Left ventricle myocardium inferior (tissue), 1 donor: Measurements from ENCODE around the gene VPS54. TPM values are rescaled to one million over a fixed set of nuclear protein-coding genes. Genes with fewer than 3 reads are reported as not detected.
A peak's percentile ranks its signal among the peaks of the same experiment; 100 is the strongest.

Experiments
- DNase-seq: peaks from one replicate; pipeline ENCODE4 v3.0.0-alpha.2; 2020
- H3K27ac ChIP-seq: fragments of 200-600 bp; replicated peaks from 2 replicates; pipeline ENCODE4 v1.8.0; 2021
- H3K27me3 ChIP-seq: fragments of 200-600 bp; 2 replicates; pipeline ENCODE4 v1.8.0; 2021; ENCODE audit warnings: low read depth
- H3K36me3 ChIP-seq: fragments of 200-600 bp; 2 replicates; pipeline ENCODE4 v1.8.0; 2021
- H3K4me1 ChIP-seq: fragments of 200-600 bp; 2 replicates; pipeline ENCODE4 v1.8.0; 2021
- H3K4me3 ChIP-seq: fragments of 200-600 bp; 2 replicates; pipeline ENCODE4 v1.8.0; 2021; ENCODE audit warnings: mild to moderate bottlenecking, moderate library complexity
- H3K9me3 ChIP-seq: fragments of 200-600 bp; replicated peaks from 2 replicates; pipeline ENCODE4 v1.8.0; 2021
- intact Hi-C: fragments of 100-400 bp; cut with micrococcal nuclease; formaldehyde crosslinking; loops from one replicate; pipeline ENCODE4 v1.11.0; 2022
- total RNA-seq: library from RNA; stranded (reverse); fragmentation: NEBNext Ultra II Directional; extraction: Animal tissue kit (Norgen Biotek cat#: 25700); gene quantifications from one replicate; pipeline ENCODE4 v1.2.1, GENCODE V29; 2021
- TF ChIP-seq, protein P1 (sequence below): fragments of 200-600 bp; IDR thresholded peaks from 2 replicates; pipeline ENCODE4 v1.8.0; 2021; ENCODE audit warnings: antibody characterized with exemption, mild to moderate bottlenecking, borderline replicate concordance
- donor health status: DM: no; HTN: yes; CAD: no; lungs with severe emphysema.

The VPS54 gene
- total RNA-seq, 1 donor from 2014 or later, result 9.9 TPM

DNA sequence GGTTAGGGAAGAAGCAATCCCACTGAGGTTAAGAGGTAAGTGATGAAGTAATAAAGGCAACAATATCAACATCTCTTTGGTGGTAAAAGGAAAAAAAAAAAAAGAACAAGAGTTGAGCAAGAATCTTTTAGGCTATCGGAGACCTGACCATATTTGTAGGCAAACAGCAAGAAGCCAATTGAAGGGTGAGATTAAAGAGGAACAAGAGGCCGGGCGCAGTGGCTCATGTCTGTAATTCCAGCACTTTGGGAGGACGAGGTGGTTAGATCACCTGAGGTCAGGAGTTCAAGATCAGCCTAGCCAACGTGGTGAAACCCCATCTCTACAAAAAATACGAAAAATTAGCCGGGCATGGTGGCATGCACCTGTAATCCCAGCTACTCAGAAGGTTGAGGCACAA, 11.3 kb downstream of the VPS54 start:
- intact Hi-C loops, result no loop called here
- no peaks in the 10 kb centered on the region for H3K9me3 ChIP-seq
- no peak for DNase-seq
- H3K4me3 ChIP-seq, result no peak overlapping the region
- H3K27me3 ChIP-seq, result no peaks in the 10 kb centered on the region
- no peak overlapping the region for H3K27ac ChIP-seq
- H3K4me1 ChIP-seq, result peaks cover 53% of the 10 kb centered on the region
- TF ChIP-seq, protein P1, sequence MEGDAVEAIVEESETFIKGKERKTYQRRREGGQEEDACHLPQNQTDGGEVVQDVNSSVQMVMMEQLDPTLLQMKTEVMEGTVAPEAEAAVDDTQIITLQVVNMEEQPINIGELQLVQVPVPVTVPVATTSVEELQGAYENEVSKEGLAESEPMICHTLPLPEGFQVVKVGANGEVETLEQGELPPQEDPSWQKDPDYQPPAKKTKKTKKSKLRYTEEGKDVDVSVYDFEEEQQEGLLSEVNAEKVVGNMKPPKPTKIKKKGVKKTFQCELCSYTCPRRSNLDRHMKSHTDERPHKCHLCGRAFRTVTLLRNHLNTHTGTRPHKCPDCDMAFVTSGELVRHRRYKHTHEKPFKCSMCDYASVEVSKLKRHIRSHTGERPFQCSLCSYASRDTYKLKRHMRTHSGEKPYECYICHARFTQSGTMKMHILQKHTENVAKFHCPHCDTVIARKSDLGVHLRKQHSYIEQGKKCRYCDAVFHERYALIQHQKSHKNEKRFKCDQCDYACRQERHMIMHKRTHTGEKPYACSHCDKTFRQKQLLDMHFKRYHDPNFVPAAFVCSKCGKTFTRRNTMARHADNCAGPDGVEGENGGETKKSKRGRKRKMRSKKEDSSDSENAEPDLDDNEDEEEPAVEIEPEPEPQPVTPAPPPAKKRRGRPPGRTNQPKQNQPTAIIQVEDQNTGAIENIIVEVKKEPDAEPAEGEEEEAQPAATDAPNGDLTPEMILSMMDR, result no peak
- H3K36me3 ChIP-seq, result peaks cover 11% of the 10 kb centered on the region

DNA sequence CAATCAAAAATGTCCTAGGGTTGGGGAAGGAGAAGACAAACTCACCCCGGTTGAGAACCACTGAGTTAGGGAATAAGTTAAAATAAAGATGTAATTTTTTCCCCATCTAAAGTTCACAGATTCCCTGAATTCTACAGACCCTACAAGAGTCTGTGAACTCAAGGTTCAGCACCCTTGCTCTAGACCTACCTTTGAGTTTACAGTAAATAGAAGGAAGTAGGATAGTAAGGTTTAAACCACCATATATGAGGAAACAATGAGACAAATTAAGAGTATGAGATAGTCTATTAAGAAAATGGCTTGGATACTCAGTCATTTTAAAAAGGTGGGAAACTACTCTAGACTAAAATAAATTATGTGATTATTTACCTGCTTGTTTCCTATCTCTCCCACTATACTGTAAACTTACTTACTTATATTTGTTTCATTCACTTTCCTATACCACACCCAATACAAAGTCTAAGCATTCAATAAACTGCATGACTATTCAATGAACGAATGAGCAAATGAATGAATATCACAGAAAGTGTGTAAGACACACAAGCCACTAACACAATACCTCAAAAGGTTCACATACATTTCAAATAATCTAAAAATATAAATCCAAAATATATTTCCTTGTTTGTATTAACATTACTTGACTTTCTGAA, 13.4 kb downstream of the VPS54 start:
- no peak overlapping the region for H3K4me3 ChIP-seq
- DNase-seq, result no peak
- intact Hi-C loops, result no loop called here
- H3K27me3 ChIP-seq, result no peaks in the 10 kb centered on the region
- H3K9me3 ChIP-seq, result no peaks in the 10 kb centered on the region
- H3K4me1 ChIP-seq, result peaks cover 56% of the 10 kb centered on the region
- TF ChIP-seq, protein P1, result no peak
- H3K27ac ChIP-seq, result no peak overlapping the region
- H3K36me3 ChIP-seq, result peaks cover 11% of the 10 kb centered on the region

DNA sequence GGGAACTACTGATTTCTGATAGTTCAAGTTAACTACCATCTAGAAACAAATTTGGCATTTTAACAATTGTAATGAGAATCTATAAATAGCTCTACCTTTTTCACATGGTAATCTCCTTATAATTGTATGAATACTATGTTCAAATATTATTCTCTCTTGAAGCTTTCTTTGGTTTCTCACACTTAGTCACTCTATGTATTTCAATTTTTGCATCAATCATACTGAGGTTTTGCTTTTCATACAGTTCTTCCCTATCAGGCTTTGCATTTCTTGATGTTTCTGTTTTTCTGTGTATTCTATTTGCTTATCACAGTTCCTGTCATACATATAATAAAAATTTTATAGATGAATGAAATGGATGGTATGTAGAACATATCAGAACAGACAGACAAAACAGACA, 16.0 kb downstream of the VPS54 start:
- Histone ChIP-seq H3K4me3 (no peak overlapping the region), H3K27me3 (no peaks in the 10 kb centered on the region), H3K27ac (no peak overlapping the region), H3K9me3 (no peaks in the 10 kb centered on the region), H3K36me3 (peaks cover 11% of the 10 kb centered on the region), H3K4me1 (peaks cover 58% of the 10 kb centered on the region)
- TF ChIP-seq, protein P1, result no peak
- DNase-seq, result no peak
- intact Hi-C loops, result no loop called here

DNA sequence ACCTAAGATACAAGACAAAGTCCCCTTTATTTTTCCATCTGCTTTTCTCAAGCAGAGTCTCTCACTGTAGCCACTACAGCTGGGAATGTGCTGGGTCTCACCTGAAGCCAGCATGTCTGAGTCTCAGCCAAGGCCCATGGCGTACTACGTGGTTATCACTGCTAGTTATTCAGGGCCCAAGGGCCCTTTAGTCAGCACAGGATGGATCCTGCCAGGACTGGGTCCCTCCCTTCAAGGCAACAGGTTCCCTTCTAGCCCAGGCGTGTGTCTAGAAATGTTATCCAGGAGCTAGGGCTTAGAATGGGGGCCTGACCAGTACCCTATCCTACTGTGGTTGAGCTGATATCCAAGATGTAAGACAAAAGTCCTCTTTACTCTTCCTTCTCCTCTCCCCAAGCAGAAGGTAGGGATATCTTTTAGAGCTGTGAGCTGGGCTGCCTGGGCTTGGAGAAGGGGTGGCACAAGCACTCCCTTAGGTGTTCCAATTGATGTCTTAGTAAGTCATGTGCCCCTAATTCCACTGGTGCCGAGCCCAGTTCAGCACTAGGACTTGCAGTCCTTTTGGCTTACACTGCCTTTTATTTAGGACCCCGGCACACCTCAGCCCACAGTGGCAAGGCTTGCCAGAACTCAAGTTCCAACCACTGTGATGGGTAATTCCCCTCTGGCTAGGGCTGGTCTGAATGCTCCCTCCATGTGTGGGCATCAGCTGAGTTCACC, 17.7 kb downstream of the VPS54 start:
- peaks cover 5% of the 10 kb centered on the region for H3K36me3 ChIP-seq
- no peaks in the 10 kb centered on the region for H3K27me3 ChIP-seq
- H3K4me1 ChIP-seq, result peaks cover 52% of the 10 kb centered on the region
- no peak overlapping the region for H3K4me3 ChIP-seq
- TF ChIP-seq, protein P1, result no peak
- DNase-seq, result no peak
- H3K9me3 ChIP-seq, result peaks cover 10% of the 10 kb centered on the region
- intact Hi-C loops, result no loop called here
- no peak overlapping the region for H3K27ac ChIP-seq

DNA sequence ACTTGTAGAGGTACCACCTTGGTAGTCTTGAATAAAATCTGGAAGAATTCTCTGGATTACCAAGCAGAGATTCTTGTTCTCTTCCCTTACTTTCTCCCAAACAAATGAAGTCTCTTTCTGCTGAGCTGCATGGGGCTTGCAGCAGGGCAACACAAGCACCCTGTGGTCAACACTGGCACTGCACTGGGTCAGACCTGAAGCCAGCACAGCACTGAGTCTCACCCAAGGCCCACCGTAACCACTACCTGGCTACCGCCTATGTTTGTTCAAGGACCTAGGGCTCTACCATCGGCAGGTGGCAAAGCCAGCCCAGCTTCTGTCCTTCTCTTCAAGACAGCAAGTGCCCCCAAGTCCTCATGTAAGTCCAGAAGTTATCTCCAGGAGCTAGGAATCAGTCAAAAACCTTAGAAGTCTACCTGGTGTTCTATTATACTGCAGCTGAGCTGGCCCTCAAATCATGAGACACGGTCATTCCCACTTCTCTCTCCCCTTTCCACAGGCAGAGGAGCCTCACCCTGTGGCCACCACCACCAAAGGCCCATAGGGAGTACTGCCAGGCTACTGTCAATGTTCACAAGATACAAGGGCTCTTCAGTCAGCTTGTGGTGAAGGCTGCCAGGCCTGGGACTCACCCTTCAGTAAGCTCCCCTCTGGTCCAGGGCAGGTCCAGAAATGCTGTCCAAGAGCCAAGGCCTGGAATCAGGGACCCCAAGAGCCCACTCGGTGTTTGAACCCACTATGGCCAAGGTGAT, 18.4 kb downstream of the VPS54 start:
- Histone ChIP-seq H3K27me3 (no peaks in the 10 kb centered on the region), H3K36me3 (no peaks in the 10 kb centered on the region), H3K4me1 (peaks cover 52% of the 10 kb centered on the region), H3K27ac (no peak overlapping the region), H3K9me3 (peaks cover 12% of the 10 kb centered on the region), H3K4me3 (no peak overlapping the region)
- intact Hi-C loops, result no loop called here
- TF ChIP-seq, protein P1, result peak; percentile 22
- no peak for DNase-seq
